ENCODE measurements around the gene CD164L2.

The CD164L2 gene

DNA sequence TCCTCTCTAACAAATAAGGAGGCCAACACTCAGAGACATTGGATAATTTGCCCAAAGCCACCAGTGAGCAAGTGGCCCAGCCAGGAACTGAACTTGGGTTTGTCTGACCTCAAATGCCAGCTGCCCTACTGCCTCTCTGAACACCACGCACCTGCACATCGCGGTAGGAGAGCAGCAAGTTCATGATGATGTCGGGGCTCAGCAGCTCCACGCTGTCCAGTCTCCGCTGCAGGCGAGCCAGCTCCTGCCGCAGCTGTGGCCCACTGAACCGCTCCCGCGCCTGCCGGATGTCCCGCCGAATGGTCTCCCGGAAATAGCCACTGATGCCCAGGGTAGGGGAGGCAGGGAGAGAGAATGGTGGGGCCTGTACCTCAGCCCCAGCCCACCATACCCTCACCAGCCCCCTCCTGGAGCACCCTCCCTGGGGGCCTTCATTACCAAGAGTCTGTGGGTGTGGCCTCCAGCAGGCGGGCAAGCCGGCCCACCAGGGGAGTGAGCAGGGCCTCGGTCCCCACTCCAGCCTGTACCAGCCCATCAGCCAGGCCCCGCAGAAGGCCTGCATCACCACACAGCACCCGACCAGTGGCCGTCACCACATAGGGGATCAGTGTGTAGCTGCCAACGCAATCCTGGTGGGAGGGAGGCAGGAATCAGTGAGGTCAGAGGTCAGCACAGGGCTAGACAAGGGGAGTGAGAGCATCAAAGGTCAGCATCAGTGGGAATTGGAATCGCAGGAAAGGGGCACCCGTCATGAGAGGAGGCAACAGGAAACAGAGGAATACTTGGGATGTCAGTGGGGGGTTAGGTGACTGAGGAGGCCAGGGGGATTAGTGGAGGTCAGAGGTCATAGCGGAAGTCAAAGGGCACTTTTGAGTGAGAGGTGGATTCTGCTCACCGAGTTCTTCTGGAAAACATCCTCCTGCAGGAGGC lies 19.1 kb downstream of the CD164L2 start:
- DNase-seq (ENCODE audit: low spot score), result no peak

GRCh38 chr1:27361553-27361952 lies 21.6 kb downstream of the CD164L2 start:
- no peak for DNase-seq (ENCODE audit: low spot score)

DNA sequence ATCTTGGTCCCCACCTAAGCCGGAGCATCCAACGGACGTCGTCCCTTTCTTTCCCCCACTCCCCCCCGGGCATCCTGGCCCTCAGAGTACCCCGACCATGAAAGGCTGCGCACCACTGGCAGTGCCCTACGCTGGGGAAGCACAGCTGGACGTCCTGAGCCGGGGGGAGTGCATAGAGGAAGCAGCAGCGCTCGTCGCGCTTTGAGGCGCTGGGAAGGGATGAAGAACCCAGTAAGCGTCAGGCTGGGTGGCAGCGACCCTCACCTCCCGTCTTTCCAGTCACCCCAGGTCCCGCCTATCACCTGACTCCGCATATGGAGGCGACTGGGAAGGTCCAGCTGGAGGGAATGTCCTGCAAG lies 22.1 kb downstream of the CD164L2 start:
- no peak for DNase-seq (ENCODE audit: low spot score)

GRCh38 chr1:27360159-27361043 lies 22.7 kb downstream of the CD164L2 start:
- no peak for DNase-seq (ENCODE audit: low spot score)

DNA sequence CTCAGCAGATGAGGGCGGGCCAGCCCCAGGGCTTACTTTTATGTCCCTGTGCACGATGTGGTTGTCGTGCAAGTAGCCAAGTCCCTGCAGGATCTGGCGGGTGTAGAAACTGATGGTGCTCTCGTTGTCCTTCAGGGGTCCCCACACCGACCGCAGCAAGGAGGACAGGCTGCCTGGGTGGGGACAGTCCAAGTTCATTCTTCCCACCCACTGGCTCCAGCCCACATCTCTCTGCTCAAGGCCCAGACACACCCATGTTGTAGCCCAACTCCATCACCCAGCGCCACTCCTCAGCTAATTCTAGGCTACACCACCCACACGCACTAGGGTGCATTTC lies 23.3 kb downstream of the CD164L2 start:
- no peak for DNase-seq (ENCODE audit: low spot score)

- no peak for DNase-seq (ENCODE audit: low spot score)
Measured at GRCh38 chr1:27358928-27359313, 24.2 kb downstream of the CD164L2 start.

- no peak for DNase-seq (ENCODE audit: low spot score)
Measured at GRCh38 chr1:27358038-27358927, 24.9 kb downstream of the CD164L2 start.

- peak; percentile 11 for DNase-seq (ENCODE audit: low spot score)
Measured at GRCh38 chr1:27357281-27358037, 25.7 kb downstream of the CD164L2 start.

DNA sequence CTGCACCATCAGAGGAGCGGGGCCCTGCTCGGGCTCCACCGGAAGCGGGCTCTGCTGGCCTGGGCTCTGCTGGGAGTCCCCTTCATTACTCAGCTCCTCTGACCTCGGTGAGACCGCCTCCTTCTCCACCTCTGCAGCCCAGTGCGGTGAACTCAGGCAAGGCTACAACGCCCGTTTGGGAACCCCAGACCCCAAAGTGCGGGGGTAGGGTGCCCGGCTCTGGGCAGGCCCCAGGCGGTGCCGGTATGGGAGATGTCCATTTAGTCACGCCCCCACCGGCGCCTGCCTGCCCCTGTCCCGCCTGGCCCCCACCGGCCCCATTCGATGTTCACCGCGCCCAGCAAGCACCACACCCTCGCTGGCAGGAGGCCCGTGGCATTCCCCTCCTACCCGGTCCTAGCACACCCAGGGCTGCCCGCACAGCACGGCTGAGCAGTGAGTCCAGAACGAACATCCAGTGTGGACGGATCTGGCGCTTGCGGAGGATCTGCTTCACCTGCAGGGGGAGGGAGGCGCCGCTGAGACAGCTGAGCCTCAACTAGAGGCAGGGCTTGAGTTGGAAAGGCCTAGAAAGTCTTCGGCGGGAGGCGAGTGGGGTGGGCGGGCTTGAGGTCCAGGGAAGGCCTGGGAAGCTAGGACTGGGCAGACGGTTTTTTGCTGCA lies 26.4 kb downstream of the CD164L2 start:
- DNase-seq (ENCODE audit: low spot score), result no peak

DNA sequence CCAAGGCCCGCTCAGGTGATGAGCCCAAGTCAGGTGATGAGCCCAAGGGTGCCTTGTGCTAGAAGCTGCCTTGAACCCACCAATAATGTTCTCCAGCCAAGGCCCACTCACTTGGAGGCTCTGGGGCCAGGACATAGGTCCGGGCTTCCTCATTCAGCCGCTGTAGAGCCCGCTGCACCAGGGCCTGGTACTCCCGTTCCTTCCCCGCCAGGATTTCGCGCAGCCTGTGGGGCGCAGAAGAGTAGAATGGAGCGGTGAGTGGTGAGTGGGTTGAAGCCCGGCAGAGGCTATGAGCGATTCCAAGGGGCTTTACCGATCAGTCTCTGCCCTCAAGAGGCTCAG lies 26.9 kb downstream of the CD164L2 start:
- no peak for DNase-seq (ENCODE audit: low spot score)

GRCh38 chr1:27355683-27356082 lies 27.4 kb downstream of the CD164L2 start:
- DNase-seq (ENCODE audit: low spot score), result no peak

- DNase-seq (ENCODE audit: low spot score), result no peak
Measured at GRCh38 chr1:27353629-27354028, 29.5 kb downstream of the CD164L2 start.

DNA sequence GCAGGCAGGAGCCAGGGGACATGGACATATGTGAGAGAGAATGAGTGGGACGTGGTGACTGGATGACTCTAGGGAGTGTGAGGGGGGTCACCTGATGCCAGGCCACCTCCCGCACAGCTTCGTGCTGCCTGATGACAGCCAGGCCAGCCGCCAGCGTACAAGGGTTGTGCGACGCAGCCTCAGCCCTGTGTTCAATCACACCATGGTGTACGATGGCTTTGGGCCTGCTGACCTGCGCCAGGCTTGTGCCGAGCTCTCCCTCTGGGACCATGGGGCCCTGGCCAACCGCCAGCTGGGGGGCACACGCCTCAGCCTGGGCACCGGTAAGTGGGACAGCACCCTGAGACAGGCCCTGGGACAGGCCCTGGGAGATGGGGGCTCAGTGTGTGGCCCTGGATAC lies 30.0 kb downstream of the CD164L2 start:
- no peak for DNase-seq (ENCODE audit: low spot score)

- no peak for DNase-seq (ENCODE audit: low spot score)
Measured at GRCh38 chr1:27351541-27352107, 31.5 kb downstream of the CD164L2 start.

DNA sequence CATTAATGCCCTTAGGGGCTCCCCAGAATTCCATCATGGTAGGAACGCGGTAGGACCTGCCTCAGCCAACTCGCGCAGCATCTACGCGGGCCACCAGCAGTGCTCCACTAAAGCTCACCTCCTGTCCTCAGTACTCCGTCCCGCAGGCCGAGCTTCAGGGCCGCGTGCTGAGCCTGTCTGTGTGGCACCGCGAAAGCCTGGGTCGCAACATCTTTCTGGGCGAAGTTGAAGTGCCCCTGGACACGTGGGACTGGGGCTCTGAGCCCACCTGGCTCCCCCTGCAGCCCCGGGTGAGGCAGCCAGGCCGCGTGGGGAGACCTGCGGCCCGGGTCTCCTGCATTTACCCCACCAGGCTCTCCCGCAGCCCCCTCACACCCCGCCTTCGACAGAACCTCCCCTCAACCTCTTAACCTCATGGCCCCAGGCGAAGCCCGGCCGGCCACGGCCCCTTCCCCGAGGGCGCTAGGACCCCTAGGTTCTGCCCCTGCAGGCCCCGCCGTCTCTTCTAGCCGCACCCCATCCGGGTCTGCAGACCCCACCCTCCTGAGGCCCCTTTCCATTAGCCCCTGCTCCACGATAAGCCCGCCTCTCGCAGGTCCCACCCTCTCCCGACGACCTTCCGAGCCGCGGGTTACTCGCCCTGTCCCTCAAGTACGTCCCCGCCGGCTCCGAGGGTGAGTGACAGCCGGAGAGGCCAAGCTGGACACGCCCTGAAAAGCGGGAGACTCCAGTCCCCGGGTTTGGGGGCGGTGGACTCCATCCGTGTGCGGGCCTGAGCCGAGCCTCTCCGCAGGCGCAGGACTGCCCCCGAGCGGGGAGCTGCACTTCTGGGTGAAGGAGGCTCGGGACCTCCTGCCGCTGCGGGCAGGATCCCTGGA lies 32.2 kb downstream of the CD164L2 start:
- no peak for DNase-seq (ENCODE audit: low spot score)

GRCh38 chr1:27349784-27350662 lies 33.1 kb downstream of the CD164L2 start:
- no peak for DNase-seq (ENCODE audit: low spot score)

GRCh38 chr1:27348861-27349783 lies 34.0 kb downstream of the CD164L2 start:
- DNase-seq (ENCODE audit: low spot score), result no peak
